ENCODE results near the gene SYT12. TPM values are rescaled to one million over a fixed set of nuclear protein-coding genes. Genes with fewer than 3 reads are reported as not detected.

Gene SYT12
- under 1 TPM in 1 of 2 donors, not detected in 1; 0.25 TPM for total RNA-seq
- polyA plus RNA-seq, result under 1 TPM; 0.12 to 0.17 TPM
- long read RNA-seq, donor 1, result 0 reads
- long read RNA-seq, donor 2, result 0 reads
- long read RNA-seq, donor 3, result 0 reads
- long read RNA-seq, donor 4, result 0 reads
- long read RNA-seq, donor 5, result 0 reads

DNA sequence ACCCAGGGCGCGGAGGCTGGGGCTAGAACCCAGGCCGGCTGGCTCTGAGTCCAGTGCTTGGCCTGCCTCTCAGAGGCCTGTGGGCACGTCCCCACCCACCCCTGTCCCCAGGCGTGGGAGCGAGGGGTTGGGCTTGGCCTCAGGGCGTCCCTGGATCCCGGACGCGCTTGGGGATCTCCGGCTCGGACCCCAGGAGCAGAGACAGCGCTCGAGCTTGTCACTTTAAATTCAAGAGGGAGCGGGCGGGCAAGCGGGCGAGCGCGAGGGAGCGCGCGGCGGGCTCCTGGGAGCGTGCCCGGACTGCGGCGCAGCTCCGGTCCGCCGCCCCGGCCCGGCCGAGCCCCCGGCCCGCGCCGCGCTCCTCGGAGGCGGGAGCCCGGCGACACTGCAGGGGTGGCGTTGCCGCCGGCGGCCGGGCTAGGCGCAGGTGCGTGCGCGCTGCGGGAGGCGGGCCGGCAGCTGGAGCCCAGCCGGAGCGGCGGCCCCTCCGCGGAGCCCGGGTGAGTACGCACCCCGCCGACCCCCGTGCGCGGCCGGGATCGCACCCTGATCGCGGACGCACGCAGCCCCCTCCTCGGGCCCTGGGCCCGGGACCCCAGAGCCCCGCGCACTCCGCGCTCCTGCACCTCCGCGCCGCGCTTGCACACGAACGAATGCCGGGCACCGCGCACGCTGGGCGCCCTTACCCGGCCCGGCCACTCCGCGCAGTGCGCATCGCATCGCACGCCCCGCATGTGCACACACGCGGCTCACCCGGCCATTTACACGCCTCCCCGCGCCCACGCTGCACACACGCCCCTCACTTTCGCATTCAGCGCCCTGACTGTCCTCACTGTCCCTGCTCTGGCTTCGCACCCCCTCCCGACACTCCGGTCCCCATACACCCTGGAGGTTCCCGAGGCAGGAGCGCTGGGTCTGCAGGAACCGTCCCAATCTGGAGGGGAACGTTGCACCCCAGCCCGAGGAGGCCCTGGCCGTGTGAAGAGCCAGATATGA lies at the start of gene SYT12:
TSS of gene SYT12 (plus strand) at position 174 of the 996 bp plus-strand sequence. CDS start 7,011 bp downstream, outside the sequence.
- WGBS, 2 donors, result 2 to 3% methylated on average over 77 to 118 of the region's 118 CpGs
- H3K4me1 ChIP-seq (ENCODE audit: control insufficient read depth in 5 of 5, insufficient read depth in 5 of 5, low read length in 5 of 5), result peaks cover 0 to 13% (median 5%) of the 10 kb centered on the region in 5 donors
- no peak within 1 kb of the TSS for H3K9ac ChIP-seq (ENCODE audit: insufficient read depth in 1 of 2, low read length in 2 of 2)
- no peak within 1 kb of the TSS for H3K4me3 ChIP-seq
- no peaks in the 10 kb centered on the region for H3K36me3 ChIP-seq (ENCODE audit: control insufficient read depth in 4 of 4, insufficient read depth in 4 of 4, low read length in 4 of 4)
- H3K27me3 ChIP-seq (ENCODE audit: control insufficient read depth in 3 of 3, insufficient read depth in 3 of 3, low read length in 2 of 3), result peaks cover 3 to 30% (median 14%) of the 10 kb centered on the region in 3 donors
- H3K27ac ChIP-seq (ENCODE audit: low read depth in 1 of 2, low read length in 1 of 2), result no peak within 1 kb of the TSS
- H3K9me3 ChIP-seq (ENCODE audit: control insufficient read depth in 4 of 4, insufficient read depth in 3 of 4, low read length in 3 of 4), result peaks cover 0 to 3% (median 0%) of the 10 kb centered on the region in 4 donors
- DNase-seq, result peak in 1 of 3 donors; percentile 25
- TF ChIP-seq, protein P1, sequence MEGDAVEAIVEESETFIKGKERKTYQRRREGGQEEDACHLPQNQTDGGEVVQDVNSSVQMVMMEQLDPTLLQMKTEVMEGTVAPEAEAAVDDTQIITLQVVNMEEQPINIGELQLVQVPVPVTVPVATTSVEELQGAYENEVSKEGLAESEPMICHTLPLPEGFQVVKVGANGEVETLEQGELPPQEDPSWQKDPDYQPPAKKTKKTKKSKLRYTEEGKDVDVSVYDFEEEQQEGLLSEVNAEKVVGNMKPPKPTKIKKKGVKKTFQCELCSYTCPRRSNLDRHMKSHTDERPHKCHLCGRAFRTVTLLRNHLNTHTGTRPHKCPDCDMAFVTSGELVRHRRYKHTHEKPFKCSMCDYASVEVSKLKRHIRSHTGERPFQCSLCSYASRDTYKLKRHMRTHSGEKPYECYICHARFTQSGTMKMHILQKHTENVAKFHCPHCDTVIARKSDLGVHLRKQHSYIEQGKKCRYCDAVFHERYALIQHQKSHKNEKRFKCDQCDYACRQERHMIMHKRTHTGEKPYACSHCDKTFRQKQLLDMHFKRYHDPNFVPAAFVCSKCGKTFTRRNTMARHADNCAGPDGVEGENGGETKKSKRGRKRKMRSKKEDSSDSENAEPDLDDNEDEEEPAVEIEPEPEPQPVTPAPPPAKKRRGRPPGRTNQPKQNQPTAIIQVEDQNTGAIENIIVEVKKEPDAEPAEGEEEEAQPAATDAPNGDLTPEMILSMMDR (IDR thresholded peaks at IDR 0.05; ENCODE audit: control extremely low read depth, extremely low read depth), result no peak
- peak; percentile 28 for ATAC-seq (ENCODE audit: insufficient read depth, low FRiP score)

- H3K36me3 ChIP-seq (ENCODE audit: control insufficient read depth in 4 of 4, insufficient read depth in 4 of 4, low read length in 4 of 4), result no peaks in the 10 kb centered on the region
- no peak overlapping the region for H3K4me3 ChIP-seq
- DNase-seq, result peak; percentile 19 to 58 (median 43)
- TF ChIP-seq, protein P1 (IDR thresholded peaks at IDR 0.05; ENCODE audit: control extremely low read depth, extremely low read depth), result no peak
- peaks cover 0 to 3% (median 0%) of the 10 kb centered on the region in 3 donors for H3K27me3 ChIP-seq (ENCODE audit: control insufficient read depth in 3 of 3, insufficient read depth in 3 of 3, low read length in 2 of 3)
- H3K4me1 ChIP-seq (ENCODE audit: control insufficient read depth in 5 of 5, insufficient read depth in 5 of 5, low read length in 5 of 5), result peaks cover 0 to 5% (median 0%) of the 10 kb centered on the region in 5 donors
- peaks cover 0 to 6% (median 0%) of the 10 kb centered on the region in 4 donors for H3K9me3 ChIP-seq (ENCODE audit: control insufficient read depth in 4 of 4, insufficient read depth in 3 of 4, low read length in 3 of 4)
- no peak for ATAC-seq (ENCODE audit: insufficient read depth, low FRiP score)
- no peak overlapping the region for H3K27ac ChIP-seq (ENCODE audit: low read depth in 1 of 2, low read length in 1 of 2)
- H3K9ac ChIP-seq (ENCODE audit: insufficient read depth in 1 of 2, low read length in 2 of 2), result no peak overlapping the region
- WGBS, 2 donors, result 83 to 84% methylated on average over 8 of the region's 8 CpGs
These were observed 48.9 kb upstream of the SYT12 start for GRCh38 chr11:66973956-66974580.

DNA sequence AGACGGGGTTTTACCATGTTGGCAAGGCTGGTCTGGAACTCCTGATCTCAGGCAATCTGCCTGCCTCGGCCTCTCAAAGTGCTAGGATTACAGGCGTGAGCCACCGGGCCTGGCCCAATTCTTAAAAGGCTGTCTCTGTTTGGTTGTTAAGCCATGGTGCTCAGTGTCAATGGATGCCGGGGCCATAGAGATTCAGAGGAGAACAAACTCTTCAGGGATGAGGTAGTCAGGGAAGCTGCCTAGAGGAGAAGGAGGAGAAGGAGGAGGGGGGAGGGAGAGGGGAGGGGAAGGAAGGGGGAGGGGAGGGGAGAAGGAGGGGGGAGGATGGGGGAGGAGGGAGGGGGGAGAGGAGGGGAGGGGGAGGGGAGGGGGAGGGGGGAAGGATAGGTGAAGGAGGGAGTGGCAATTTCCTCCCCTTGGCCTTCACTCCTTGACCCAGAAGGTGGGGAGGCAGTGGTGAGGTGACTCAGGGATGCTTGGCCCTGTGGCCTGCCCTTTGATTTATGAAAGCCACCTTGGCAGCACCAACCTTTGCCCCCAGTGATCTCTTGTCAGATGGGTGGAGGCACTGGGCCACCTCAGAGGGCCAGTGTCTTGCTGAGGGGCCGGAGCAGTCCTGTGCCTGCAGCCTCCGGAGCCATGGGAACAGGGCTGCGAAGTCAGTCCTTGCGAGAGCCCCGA lies 48.1 kb upstream of the SYT12 start, which contains the start of gene C11orf86:
TSS of gene C11orf86 (plus strand) at position 581 of the 681 bp plus-strand sequence. CDS start at position 640, 59 bp downstream.
- WGBS, 2 donors, result 84 to 87% methylated on average over 10 of the region's 10 CpGs
- no peaks in the 10 kb centered on the region for H3K36me3 ChIP-seq (ENCODE audit: control insufficient read depth in 4 of 4, insufficient read depth in 4 of 4, low read length in 4 of 4)
- peaks cover 0 to 3% (median 0%) of the 10 kb centered on the region in 3 donors for H3K27me3 ChIP-seq (ENCODE audit: control insufficient read depth in 3 of 3, insufficient read depth in 3 of 3, low read length in 2 of 3)
- no peak within 1 kb of the TSS for H3K9ac ChIP-seq (ENCODE audit: insufficient read depth in 1 of 2, low read length in 2 of 2)
- peaks cover 0 to 10% (median 1%) of the 10 kb centered on the region in 4 donors for H3K9me3 ChIP-seq (ENCODE audit: control insufficient read depth in 4 of 4, insufficient read depth in 3 of 4, low read length in 3 of 4)
- peaks cover 0 to 5% (median 0%) of the 10 kb centered on the region in 5 donors for H3K4me1 ChIP-seq (ENCODE audit: control insufficient read depth in 5 of 5, insufficient read depth in 5 of 5, low read length in 5 of 5)
- no peak within 1 kb of the TSS for H3K4me3 ChIP-seq
- H3K27ac ChIP-seq (ENCODE audit: low read depth in 1 of 2, low read length in 1 of 2), result no peak within 1 kb of the TSS
- no peak for DNase-seq
- no peak for ATAC-seq (ENCODE audit: insufficient read depth, low FRiP score)
- TF ChIP-seq, protein P1 (IDR thresholded peaks at IDR 0.05; ENCODE audit: control extremely low read depth, extremely low read depth), result no peak

Data from lung (tissue), 16 donors.